ENCODE results near the gene SH3BP5.

The SH3BP5 gene

DNA sequence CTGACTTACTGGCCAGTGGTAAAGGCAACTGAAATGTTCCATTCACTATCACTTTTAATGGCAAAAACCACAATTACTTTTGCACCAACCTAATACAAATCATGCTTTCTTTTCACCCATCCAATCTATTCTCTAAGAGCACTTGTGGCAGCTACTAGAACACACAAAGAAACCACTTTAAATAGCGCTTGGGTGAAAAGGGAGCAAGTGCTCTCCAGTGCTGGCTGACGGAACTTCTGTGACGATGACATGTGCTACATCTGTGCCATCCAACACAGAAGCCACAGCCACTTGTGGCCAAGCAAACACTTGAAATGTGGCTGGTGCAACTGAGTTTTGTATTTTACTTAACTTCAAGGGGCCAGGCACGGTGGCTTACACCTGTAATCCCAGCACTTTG is 18.9 kb downstream of the SH3BP5 start:
- DNase-seq (ENCODE audit: extremely low read depth, low read depth) = no peak
- no peak for TF ChIP-seq CTCF (IDR thresholded peaks at IDR 0.05; ENCODE audit: low read depth, low read length)

- TF ChIP-seq CTCF (IDR thresholded peaks at IDR 0.05; ENCODE audit: low read depth, low read length) = no peak
- DNase-seq (ENCODE audit: extremely low read depth, low read depth) = no peak
These were observed 19.8 kb downstream of the SH3BP5 start for GRCh38 chr3:15312550-15312949.

GRCh38 chr3:15310491-15311370 is 21.7 kb downstream of the SH3BP5 start:
- TF ChIP-seq CTCF (IDR thresholded peaks at IDR 0.05; ENCODE audit: low read depth, low read length) = no peak
- DNase-seq (ENCODE audit: extremely low read depth, low read depth) = no peak

- TF ChIP-seq CTCF (IDR thresholded peaks at IDR 0.05; ENCODE audit: low read depth, low read length) = no peak
- DNase-seq (ENCODE audit: extremely low read depth, low read depth) = no peak
These were observed 22.6 kb downstream of the SH3BP5 start for GRCh38 chr3:15309662-15310335.

- TF ChIP-seq CTCF (IDR thresholded peaks at IDR 0.05; ENCODE audit: low read depth, low read length) = no peak
- DNase-seq (ENCODE audit: extremely low read depth, low read depth) = no peak
These were observed 24.8 kb downstream of the SH3BP5 start for GRCh38 chr3:15307580-15307979.

GRCh38 chr3:15306979-15307359 is 25.4 kb downstream of the SH3BP5 start:
- no peak for TF ChIP-seq CTCF (IDR thresholded peaks at IDR 0.05; ENCODE audit: low read depth, low read length)
- no peak for DNase-seq (ENCODE audit: extremely low read depth, low read depth)

GRCh38 chr3:15305359-15305844 is 27.0 kb downstream of the SH3BP5 start:
- TF ChIP-seq CTCF (IDR thresholded peaks at IDR 0.05; ENCODE audit: low read depth, low read length) = peak; percentile 5; the same call in 1 of the 2 replicates

More at GRCh38 chr3:15305359-15305844, 27.0 kb downstream of the SH3BP5 start:
- no peak for DNase-seq (ENCODE audit: extremely low read depth, low read depth)
